ENCODE results near the gene RPTOR.

RPTOR gene

GRCh38 chr17:80991645-80992076 is 447.0 kb downstream of the RPTOR start, which contains the start of gene CHMP6:
CHMP6 (plus strand) TSS chr17:80991841; CDS start chr17:80991919, 78 bp downstream.
- in situ Hi-C loops (cut with HindIII; ENCODE audit: low pct_ligation_motif_present, low pct_unique_long_range_greater_than_20kb, low sequenced_read_pairs): no loop called here
- DNase-seq: peak; percentile 83

GRCh38 chr17:80992077-80992947 is 447.7 kb downstream of the RPTOR start:
- in situ Hi-C loops (cut with HindIII; ENCODE audit: low pct_ligation_motif_present, low pct_unique_long_range_greater_than_20kb, low sequenced_read_pairs): no loop called here
- DNase-seq: no peak

- peak; percentile 22 for DNase-seq
- in situ Hi-C loops (cut with HindIII; ENCODE audit: low pct_ligation_motif_present, low pct_unique_long_range_greater_than_20kb, low sequenced_read_pairs): no loop called here
These were observed 448.4 kb downstream of the RPTOR start for GRCh38 chr17:80992948-80993624.

GRCh38 chr17:80995131-80995530 is 450.5 kb downstream of the RPTOR start:
- DNase-seq: no peak
- in situ Hi-C loops (cut with HindIII; ENCODE audit: low pct_ligation_motif_present, low pct_unique_long_range_greater_than_20kb, low sequenced_read_pairs): no loop called here

- in situ Hi-C loops (cut with HindIII; ENCODE audit: low pct_ligation_motif_present, low pct_unique_long_range_greater_than_20kb, low sequenced_read_pairs): no loop called here
These were observed 452.0 kb downstream of the RPTOR start for GRCh38 chr17:80996422-80997305.

GRCh38 chr17:80997424-80998117 is 452.9 kb downstream of the RPTOR start:
- in situ Hi-C loops (cut with HindIII; ENCODE audit: low pct_ligation_motif_present, low pct_unique_long_range_greater_than_20kb, low sequenced_read_pairs): no loop called here
- no peak for DNase-seq

More at GRCh38 chr17:80996422-80997305, 452.0 kb downstream of the RPTOR start:
- DNase-seq: no peak

GRCh38 chr17:80998118-80998747 is 453.6 kb downstream of the RPTOR start:
- no peak for DNase-seq
- in situ Hi-C loops (cut with HindIII; ENCODE audit: low pct_ligation_motif_present, low pct_unique_long_range_greater_than_20kb, low sequenced_read_pairs): no loop called here

- no peak for DNase-seq
- in situ Hi-C loops (cut with HindIII; ENCODE audit: low pct_ligation_motif_present, low pct_unique_long_range_greater_than_20kb, low sequenced_read_pairs): no loop called here
These were observed 454.3 kb downstream of the RPTOR start for GRCh38 chr17:80998748-80999535.

- in situ Hi-C loops (cut with HindIII; ENCODE audit: low pct_ligation_motif_present, low pct_unique_long_range_greater_than_20kb, low sequenced_read_pairs): loop anchor here (25.0 kb wide), 1 partner anchor 113 kb away; no protein-coding TSS in a partner anchor
- no peak for DNase-seq
These were observed 455.1 kb downstream of the RPTOR start for GRCh38 chr17:80999536-81000333.

GRCh38 chr17:81000334-81000630 is 455.6 kb downstream of the RPTOR start:
- in situ Hi-C loops (cut with HindIII; ENCODE audit: low pct_ligation_motif_present, low pct_unique_long_range_greater_than_20kb, low sequenced_read_pairs): loop anchor here (25.0 kb wide), 1 partner anchor 112 kb away; no protein-coding TSS in a partner anchor
- no peak for DNase-seq

GRCh38 chr17:81000631-81001357 is 456.2 kb downstream of the RPTOR start:
- in situ Hi-C loops (cut with HindIII; ENCODE audit: low pct_ligation_motif_present, low pct_unique_long_range_greater_than_20kb, low sequenced_read_pairs): loop anchor here (25.0 kb wide), 1 partner anchor 112 kb away; no protein-coding TSS in a partner anchor
- DNase-seq: no peak

- in situ Hi-C loops (cut with HindIII; ENCODE audit: low pct_ligation_motif_present, low pct_unique_long_range_greater_than_20kb, low sequenced_read_pairs): loop anchor here (25.0 kb wide), 1 partner anchor 110 kb away; no protein-coding TSS in a partner anchor
- no peak for DNase-seq
These were observed 457.4 kb downstream of the RPTOR start for GRCh38 chr17:81002013-81002384.

GRCh38 chr17:81002409-81003361 is 458.0 kb downstream of the RPTOR start:
- no peak for DNase-seq
- in situ Hi-C loops (cut with HindIII; ENCODE audit: low pct_ligation_motif_present, low pct_unique_long_range_greater_than_20kb, low sequenced_read_pairs): loop anchor here (25.0 kb wide), 1 partner anchor 110 kb away; no protein-coding TSS in a partner anchor

- in situ Hi-C loops (cut with HindIII; ENCODE audit: low pct_ligation_motif_present, low pct_unique_long_range_greater_than_20kb, low sequenced_read_pairs): loop anchor here (25.0 kb wide), 1 partner anchor 108 kb away; no protein-coding TSS in a partner anchor
- no peak for DNase-seq
These were observed 459.3 kb downstream of the RPTOR start for GRCh38 chr17:81003711-81004475.

Measured in ACHN (cell line).